Choroid plexus epithelial cell (primary cell): ENCODE measurements around the gene CLDND1.
"Not testable (repeated sequence)": the region's sequence is repeated elsewhere in the genome, so short reads cannot be mapped to it uniquely, and the experiment has no call there.

ENCODE experiments used
- DNase-seq: peaks from one replicate; pipeline ENCODE4 v3.0.0-alpha.2; 2010; ENCODE audit warnings: low read depth
- H3K4me3 ChIP-seq: 2 replicates; pipeline ENCODE4 v1.5.1; 2011; ENCODE audit warnings: low read depth, mild to moderate bottlenecking, control low read depth, low read length, moderate library complexity
- CTCF ChIP-seq: conservative IDR thresholded peaks from 2 replicates; pipeline ENCODE4 v1.5.1; 2011; ENCODE audit warnings: low read depth, mild to moderate bottlenecking, control low read depth, inconsistent platforms, low read length, moderate library complexity

The CLDND1 gene

GRCh38 chr3:98563661-98564281 lies 41.1 kb upstream of the CLDND1 start:
- H3K4me3 ChIP-seq = no peak overlapping the region
- peak; percentile 75 for DNase-seq
- no peak for TF ChIP-seq CTCF

- TF ChIP-seq CTCF = no peak
- DNase-seq = peak; percentile 49
- H3K4me3 ChIP-seq = no peak overlapping the region
Measured at GRCh38 chr3:98561727-98562521, 39.2 kb upstream of the CLDND1 start.

GRCh38 chr3:98560911-98561310 lies 38.2 kb upstream of the CLDND1 start:
- no peak for TF ChIP-seq CTCF
- no peak overlapping the region for H3K4me3 ChIP-seq
- no peak for DNase-seq

- DNase-seq, H3K4me3 ChIP-seq: not testable (repeated sequence)
Measured at GRCh38 chr3:98559769-98560168, 37.1 kb upstream of the CLDND1 start.

GRCh38 chr3:98558100-98558827 lies 35.6 kb upstream of the CLDND1 start:
- no peak for TF ChIP-seq CTCF
- no peak overlapping the region for H3K4me3 ChIP-seq
- no peak for DNase-seq

GRCh38 chr3:98557324-98558010 lies 34.8 kb upstream of the CLDND1 start:
- no peak for TF ChIP-seq CTCF
- no peak for DNase-seq
- H3K4me3 ChIP-seq = no peak overlapping the region
